KG1 (cell line): ENCODE measurements around the gene SPTLC2.
"Not testable (repeated sequence)": the region's sequence is repeated elsewhere in the genome, so short reads cannot be mapped to it uniquely, and the experiment has no call there.

Experiments used
- DNase-seq: peaks from one replicate; lab custom pipeline; 2025; lab: John Stamatoyannopoulos, UW

The SPTLC2 gene

DNA sequence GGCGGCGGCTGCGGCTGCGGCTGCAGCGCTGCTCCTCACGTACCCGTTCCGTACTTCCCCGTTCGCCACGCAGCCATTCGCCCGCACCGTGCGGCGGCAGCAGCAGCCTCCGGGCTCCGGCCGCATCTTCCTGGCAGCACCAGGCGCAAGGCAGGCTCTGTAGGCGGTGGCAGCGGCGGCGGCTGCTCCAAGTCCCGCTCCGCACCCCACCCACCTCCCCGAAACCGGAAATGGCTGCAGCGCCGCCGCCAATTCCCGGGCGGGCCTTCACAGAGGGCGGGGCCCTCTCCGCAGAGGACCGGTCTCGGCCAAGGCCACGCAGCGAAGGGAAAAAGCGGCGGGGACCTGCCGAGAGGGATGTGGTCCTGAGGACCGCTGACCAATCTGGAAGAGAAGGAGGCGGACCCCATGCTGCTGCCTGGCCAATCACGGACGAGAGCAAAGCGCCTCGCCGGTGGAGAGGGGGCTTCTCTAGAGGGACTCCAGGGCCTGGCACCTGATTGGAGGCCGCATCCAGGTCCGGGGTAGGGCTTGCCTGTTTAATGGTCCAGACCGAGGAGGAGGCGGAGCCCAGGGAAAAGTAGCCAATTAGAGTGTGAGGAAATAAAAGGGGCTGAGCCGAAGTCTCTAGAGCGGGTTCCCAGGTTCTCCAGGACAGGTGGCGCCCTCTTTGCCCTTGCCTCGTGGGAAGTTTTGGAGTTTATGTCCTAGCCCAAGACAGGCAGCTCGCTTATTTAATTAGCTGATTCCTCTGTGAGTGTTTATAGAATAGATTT is at the start of gene SPTLC2:
TSS of gene SPTLC2 (minus strand) at position 184 of the 776 bp plus-strand sequence. CDS start at position 126, 58 bp downstream.
- peak; percentile 95 for DNase-seq

GRCh38 chr14:77663293-77663692 is 46.9 kb upstream of the SPTLC2 start:
- no peak for DNase-seq

DNA sequence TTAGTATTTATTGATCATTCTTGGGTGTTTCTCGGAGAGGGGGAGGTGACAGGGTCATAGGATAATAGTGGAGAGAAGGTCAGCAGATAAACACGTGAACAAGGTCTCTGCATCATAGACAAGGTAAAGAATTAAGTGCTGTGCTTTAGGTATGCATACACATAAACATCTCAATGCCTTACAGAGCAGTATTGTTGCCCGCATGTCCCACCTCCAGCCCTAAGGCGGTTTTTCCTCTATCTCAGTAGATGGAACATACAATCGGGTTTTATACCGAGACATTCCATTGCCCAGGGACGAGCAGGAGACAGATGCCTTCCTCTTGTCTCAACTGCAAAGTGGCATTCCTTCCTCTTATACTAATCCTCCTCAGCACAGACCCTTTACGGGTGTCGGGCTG is 45.1 kb upstream of the SPTLC2 start:
- DNase-seq = not testable (repeated sequence)

- DNase-seq = no peak
These were observed 44.3 kb upstream of the SPTLC2 start for GRCh38 chr14:77660754-77661153.

- no peak for DNase-seq
These were observed 43.4 kb upstream of the SPTLC2 start for GRCh38 chr14:77659831-77660230.

DNA sequence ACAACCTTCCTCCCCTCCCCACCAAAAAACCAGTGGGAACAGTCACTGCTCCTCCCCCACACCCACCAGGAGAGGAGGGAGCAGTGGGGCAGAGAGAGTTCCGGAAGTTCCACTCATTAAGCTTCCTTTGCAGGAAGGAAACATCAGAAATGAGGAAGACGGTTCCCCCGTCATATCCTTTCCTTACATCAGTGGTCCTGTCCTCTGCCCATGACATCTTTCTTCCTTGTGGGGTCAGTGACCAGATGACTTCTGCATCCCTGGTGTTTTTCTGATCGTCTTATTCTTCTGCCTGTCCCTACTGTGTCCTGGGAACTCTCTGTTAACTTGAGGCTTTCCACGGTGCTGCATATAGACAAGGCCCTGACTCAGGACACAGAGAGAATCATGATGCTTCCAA is 40.8 kb upstream of the SPTLC2 start:
- DNase-seq = no peak

DNA sequence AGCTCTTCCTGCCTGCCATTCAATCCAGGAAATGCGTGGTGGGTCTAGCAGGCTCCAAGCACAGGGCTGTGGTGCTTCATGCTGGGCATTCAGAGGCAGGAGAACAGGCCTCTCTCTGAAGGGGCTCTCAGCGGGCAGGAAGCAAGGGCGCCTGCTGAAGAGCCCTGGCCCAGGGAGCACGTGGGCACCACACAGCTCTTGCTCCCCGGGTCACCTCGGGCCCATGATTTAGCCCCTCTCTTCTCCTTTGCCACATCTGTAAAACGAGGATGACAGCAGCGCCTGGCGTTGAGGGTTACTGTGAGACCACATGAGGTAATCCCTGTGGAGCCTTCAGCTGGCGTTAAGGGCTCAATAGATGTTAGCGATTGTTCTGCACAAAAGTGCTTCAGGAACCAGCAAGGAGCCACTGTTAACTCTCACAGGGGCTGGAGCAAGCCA is 37.6 kb upstream of the SPTLC2 start:
- DNase-seq = no peak

DNA sequence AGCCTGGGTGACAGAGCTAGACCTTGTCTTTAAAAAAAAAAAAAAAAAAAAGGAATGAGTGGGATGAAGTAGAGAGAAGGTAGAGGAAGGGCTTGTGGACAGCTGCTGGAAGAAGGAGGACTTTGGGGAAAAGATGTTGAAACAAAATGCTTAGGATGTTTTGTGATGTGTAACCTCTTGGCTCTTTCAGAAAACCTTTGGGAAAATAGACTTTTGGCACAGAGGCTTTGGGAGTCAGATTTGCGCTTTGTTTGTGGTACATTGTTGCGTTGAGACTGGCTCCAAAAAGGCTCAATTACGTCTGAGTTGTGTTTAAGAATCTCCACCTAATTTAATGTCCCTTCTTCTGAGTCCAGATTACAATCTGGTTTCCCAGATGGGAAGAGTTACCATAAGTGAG is 32.9 kb upstream of the SPTLC2 start:
- DNase-seq = no peak

DNA sequence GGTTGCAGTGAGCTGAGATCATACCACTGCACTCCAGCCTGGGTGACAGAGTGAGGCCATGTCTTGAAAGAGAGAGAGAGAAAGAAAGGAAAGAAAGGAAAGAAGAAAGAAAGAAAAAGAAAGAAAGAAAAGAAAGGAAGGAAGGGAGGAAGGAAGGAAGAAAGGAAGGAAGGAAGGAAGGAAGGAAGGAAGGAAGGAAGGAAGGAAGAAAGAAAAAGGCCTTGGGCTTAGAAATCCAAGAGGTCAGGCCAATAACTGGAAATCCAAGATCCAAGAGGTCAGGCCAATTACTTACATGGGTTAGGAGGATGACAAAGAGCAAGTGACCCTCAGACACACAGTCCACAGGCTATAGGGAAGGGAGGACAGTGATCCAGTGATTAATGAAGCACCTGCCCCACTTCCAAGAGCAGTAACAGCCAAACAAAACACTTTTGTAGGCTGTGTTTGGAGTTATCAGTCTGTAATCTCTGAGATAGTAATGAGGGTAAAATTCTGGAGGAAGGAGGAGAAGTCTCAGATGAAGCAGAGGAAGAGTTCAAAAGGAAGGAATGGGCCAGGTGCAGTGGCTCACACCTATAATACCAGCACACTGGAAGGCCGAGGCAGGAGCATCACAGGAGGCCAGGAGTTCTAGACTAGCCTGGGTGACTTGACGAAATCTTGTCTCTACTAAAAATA is 32.2 kb upstream of the SPTLC2 start:
- no peak for DNase-seq

DNA sequence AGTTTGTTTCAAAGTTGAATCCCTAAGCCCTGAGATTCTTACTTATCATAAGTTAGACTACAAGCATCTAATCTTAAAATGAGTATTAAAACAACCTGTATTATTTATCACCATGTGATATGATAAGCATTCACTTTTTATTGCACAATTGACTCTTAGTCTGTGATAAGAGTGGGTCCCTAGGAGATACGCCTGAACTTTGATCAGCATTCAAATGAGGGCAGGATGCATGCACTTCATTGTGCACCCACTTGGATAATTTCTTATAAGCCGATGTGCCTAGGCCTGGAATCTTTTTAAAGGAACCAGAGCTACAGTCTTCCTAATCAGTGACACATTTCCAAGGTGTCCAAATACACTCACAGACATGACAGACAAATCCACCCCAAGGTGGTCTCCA is 31.4 kb upstream of the SPTLC2 start:
- no peak for DNase-seq

DNA sequence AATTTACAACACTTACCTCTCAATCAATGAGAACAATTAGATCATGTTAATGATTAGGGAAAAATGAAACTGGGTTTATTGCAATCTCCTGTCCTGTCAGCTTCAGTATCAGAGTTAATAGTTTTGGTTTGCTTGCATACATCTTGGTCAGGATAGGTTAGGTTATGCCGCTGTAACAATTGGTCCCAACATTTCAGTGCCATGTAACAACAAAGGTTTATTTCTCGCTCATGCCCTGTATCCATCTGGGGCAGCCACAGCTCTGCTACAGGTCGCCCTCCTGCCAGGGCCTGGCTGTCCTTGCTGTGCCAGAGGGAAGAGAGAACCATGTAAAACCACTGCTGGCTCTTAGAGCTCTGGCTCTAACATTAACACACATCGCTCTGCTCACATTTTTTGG is 30.5 kb upstream of the SPTLC2 start:
- DNase-seq = no peak

DNA sequence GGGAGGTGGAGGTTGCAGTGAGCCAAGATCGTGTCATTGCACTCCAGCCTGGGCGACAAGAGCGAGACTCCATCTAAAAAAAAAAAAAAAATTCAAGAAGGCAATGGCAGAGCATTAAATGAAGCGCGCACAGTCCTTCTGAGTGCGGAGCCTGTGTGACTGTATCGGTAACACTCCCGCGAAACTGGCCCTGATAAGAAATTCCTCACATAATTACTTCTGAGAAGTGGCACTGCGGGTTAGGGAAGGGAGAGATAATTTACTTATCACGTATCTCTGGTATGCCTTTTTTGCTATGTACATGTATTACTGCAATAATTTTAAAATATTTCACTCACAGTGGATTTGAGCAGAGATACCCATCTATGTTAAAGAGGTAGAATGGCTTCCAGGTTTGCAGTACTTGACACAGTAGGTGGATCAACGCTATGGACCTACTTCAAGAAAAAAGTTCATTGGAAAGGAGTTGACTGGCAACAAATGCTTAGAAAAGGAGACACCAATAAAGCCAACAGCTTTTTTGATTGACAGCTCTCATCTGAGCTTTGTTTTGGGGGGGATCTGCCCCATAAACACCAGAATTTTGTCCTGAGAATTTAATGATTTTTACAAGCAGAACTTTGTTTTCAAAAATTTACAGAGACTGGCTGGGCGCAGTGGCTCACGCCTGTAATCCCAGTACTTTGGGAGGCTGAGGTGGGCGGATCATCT is 29.2 kb upstream of the SPTLC2 start:
- no peak for DNase-seq

GRCh38 chr14:77642407-77642806 is 26.0 kb upstream of the SPTLC2 start:
- DNase-seq = no peak

DNA sequence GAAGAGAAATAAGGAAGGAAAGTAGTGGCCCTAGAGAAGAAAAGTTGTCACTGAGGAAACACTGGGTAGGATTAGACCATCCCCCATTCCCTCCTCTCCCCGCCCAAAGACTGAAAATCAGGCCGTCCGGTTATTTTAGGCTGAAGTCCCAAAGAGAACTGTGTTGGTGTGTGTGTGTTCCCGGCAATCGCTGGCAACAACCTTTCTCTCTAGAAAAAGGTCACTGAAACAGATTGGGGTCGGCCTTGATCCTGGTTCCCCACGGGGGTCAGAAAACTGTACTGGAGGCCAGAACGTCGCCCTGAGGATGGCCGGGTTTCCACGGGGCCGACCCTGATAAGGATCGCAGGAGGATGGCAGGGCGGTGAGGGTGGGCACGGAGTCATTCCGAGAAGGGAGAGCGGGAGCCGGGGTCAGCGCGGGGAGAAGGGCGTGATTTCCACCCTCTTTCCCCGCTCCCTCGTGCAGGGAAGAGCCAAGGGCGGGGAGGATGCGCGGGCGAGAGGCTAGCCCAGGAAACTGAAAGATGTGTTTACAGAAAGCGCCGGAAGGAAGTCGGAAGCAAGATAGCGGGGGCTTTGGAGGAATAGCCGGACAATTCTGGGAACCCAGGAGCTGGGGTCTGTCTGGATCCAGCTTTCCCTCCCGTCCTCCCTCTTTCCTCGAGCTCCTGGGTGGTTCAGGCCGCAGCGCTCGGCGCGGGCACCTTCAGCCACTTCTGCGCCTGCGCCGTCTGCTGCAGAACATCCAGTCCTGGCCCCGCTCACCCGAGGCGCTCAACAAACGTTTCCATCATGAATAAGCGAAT is 25.3 kb upstream of the SPTLC2 start:
- no peak for DNase-seq

DNA sequence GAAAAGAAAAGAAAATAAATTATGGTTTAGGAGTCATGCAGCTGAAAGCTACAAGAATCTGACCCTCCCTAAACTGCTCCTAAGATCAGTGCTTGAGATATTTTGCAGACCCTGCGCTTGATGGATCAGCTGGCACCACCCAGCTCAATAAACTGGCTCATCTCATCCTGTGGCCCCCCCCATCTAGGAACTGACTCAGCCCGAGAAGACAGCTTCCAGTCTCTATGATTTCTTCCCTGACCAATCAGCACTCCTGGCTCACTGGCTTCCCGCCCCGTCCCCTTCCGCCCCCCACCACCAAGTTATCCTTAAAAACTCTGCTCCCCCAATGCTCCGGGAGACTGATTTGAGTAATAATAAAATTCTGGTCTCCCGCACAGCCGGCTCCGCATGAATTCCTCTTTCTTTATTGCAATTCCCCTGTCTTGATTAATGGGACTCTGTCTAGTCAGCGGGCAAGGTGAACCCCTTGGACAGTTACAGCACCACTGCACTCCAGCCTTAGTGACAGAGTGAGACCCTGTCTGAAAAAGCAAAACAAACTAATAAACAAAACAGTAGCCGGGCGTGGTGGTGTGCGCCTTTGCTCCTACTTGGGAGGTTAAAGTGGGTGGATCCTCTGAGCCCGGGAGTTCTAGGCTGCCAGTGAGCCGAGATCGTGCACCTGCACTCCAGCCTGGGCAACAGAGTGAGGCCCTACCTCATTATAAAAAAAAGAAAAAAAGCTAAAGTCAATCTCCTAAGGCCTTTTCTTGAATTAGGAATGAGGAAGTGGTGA is 24.5 kb upstream of the SPTLC2 start:
- peak; percentile 31 for DNase-seq

- no peak for DNase-seq
These were observed 22.3 kb upstream of the SPTLC2 start for GRCh38 chr14:77638771-77639171.

GRCh38 chr14:77635869-77636268 is 19.4 kb upstream of the SPTLC2 start:
- DNase-seq = not testable (repeated sequence)

- DNase-seq = not testable (repeated sequence)
These were observed 19.0 kb upstream of the SPTLC2 start for GRCh38 chr14:77635466-77635865.

- no peak for DNase-seq
These were observed 13.7 kb upstream of the SPTLC2 start for GRCh38 chr14:77630111-77630510.

- DNase-seq = no peak
These were observed 8.9 kb upstream of the SPTLC2 start for GRCh38 chr14:77625360-77625759.

DNA sequence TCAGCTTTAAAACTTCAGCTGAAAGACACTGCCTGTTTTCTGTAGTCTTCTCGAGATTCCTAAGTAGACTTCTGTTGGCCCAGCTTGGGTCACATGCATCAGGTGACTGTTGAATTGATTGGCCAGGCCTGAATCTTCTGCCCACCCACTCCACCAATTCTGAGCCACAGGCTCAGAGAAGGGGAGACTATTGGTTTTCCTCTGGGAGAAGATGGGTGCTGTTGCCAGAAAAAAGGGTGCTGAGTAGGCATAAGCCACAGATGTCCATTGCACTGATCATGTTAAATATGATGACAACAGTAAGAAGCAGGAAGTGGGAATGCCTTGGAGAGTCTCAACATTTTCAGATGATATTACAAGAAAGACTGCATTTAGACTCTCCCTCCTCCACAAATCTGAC is 6.8 kb upstream of the SPTLC2 start:
- no peak for DNase-seq
